Natural killer cell (primary cell): ENCODE measurements around the gene STK32C. TPM values are rescaled to one million over a fixed set of nuclear protein-coding genes. Genes with fewer than 3 reads are reported as not detected.

ENCODE experiments used
- ATAC-seq, 3 donors: fragments of 150-1000 bp in 2 of 3; fragments of 200-7000 bp in 1 of 3; cut with Tn5 transposase; 1 replicate in 1 of 3; 2 replicates in 2 of 3; pipeline ENCODE4 v1.10.0; 2021; ENCODE audit warnings: mild to moderate bottlenecking in 2 of 3, moderate library complexity in 2 of 3
- DNase-seq, 2 donors: peaks; one replicate each; pipeline versions ENCODE4 v3.0.0 to v3.0.0-alpha.2; 2013 to 2021; ENCODE audit warnings: mixed read lengths in 1 of 2
- H3K27ac ChIP-seq: one replicate; pipeline ENCODE4 v1.5.1; 2013; ENCODE audit warnings: mild to moderate bottlenecking, low read length
- H3K27me3 ChIP-seq: one replicate; pipeline ENCODE4 v1.6.1; 2013; ENCODE audit warnings: low read length; ENCODE audit not compliant: control insufficient read depth, insufficient read depth
- H3K36me3 ChIP-seq: one replicate; pipeline ENCODE4 v1.6.1; 2013; ENCODE audit warnings: low read length; ENCODE audit not compliant: control insufficient read depth, insufficient read depth
- H3K4me1 ChIP-seq: one replicate; pipeline ENCODE4 v1.6.1; 2013; ENCODE audit warnings: low read length; ENCODE audit not compliant: control insufficient read depth, insufficient read depth
- H3K4me3 ChIP-seq: one replicate; pipeline ENCODE4 v1.5.1; 2013; ENCODE audit warnings: low read length
- H3K9me3 ChIP-seq: one replicate; pipeline ENCODE4 v1.6.1; 2013; ENCODE audit warnings: low read length; ENCODE audit not compliant: control insufficient read depth, insufficient read depth
- H3K27ac Mint-ChIP-seq, 2 donors: one replicate each; pipeline ENCODE4 v1.8.0; 2022; ENCODE audit warnings: mild to moderate bottlenecking in 2 of 2, mixed read lengths in 2 of 2, moderate library complexity in 1 of 2
- H3K27me3 Mint-ChIP-seq, 2 donors: one replicate each; pipeline ENCODE4 v1.8.0; 2022; ENCODE audit warnings: low read depth in 2 of 2, mixed read lengths in 2 of 2
- H3K36me3 Mint-ChIP-seq: one replicate; pipeline ENCODE4 v1.8.0; 2022; ENCODE audit warnings: mixed read lengths
- H3K4me1 Mint-ChIP-seq, 2 donors: one replicate each; pipeline ENCODE4 v1.8.0; 2022; ENCODE audit warnings: mixed read lengths in 2 of 2
- H3K4me3 Mint-ChIP-seq: one replicate; pipeline ENCODE4 v1.8.0; 2022; ENCODE audit warnings: mild to moderate bottlenecking, moderate library complexity, mixed read lengths
- H3K9me3 Mint-ChIP-seq, 2 donors: one replicate each; pipeline ENCODE4 v1.8.0; 2022; ENCODE audit warnings: mixed read lengths in 2 of 2
- CTCF ChIP-seq: fragments of 200-600 bp; IDR thresholded peaks from one replicate; pipeline ENCODE4 v1.8.0; 2022; ENCODE audit warnings: antibody characterized with exemption
- WGBS: methylation state at CpG from one replicate; pipeline ENCODE4 v1.1.7; 2013; ENCODE audit warnings: missing lambda C conversion rate; ENCODE audit not compliant: insufficient coverage; 5-methylcytosine and 5-hydroxymethylcytosine counted together
- intact Hi-C: fragments of 100-400 bp; cut with micrococcal nuclease; formaldehyde crosslinking; loops from one replicate; pipeline ENCODE4 v1.14.2; 2022
- total RNA-seq, 4 donors: library from RNA; stranded (reverse); fragments of 120-200 nt in 1 of 4; gene quantifications; one replicate each; pipeline versions ENCODE4 v1.2.3 to v1.2.4, GENCODE V29; 2013 to 2022

The STK32C gene
- total RNA-seq, 3 donors from 2014 or later (not counting 1 experiment from before 2014, with no cell fraction given), result 12.7 to 22.1 (median 17.9) TPM

GRCh38 chr10:132198068-132198370 lies 109.7 kb downstream of the STK32C start:
- Histone ChIP-seq H3K27me3 (no peaks in the 10 kb centered on the region), H3K4me3 (no peak overlapping the region), H3K9me3 (no peaks in the 10 kb centered on the region), H3K4me1 (no peaks in the 10 kb centered on the region), H3K36me3 (no peaks in the 10 kb centered on the region), H3K27ac (no peak overlapping the region)
- H3K4me1 Mint-ChIP-seq, result no peaks in the 10 kb centered on the region
- H3K27ac Mint-ChIP-seq, result no peak overlapping the region
- ATAC-seq (no peak), DNase-seq (no peak)
- intact Hi-C loops, result no loop called here
- H3K27me3 Mint-ChIP-seq, result no peaks in the 10 kb centered on the region
- no peak overlapping the region for H3K4me3 Mint-ChIP-seq
- H3K9me3 Mint-ChIP-seq, result no peaks in the 10 kb centered on the region
- 86% methylated on average over 1 of the region's 3 CpGs for WGBS
- H3K36me3 Mint-ChIP-seq, result no peaks in the 10 kb centered on the region
- TF ChIP-seq CTCF, result no peak

- Histone ChIP-seq H3K27ac (no peak overlapping the region), H3K27me3 (no peaks in the 10 kb centered on the region), H3K4me3 (no peak overlapping the region), H3K9me3 (no peaks in the 10 kb centered on the region), H3K4me1 (no peaks in the 10 kb centered on the region), H3K36me3 (no peaks in the 10 kb centered on the region)
- no peak for DNase-seq
- no peak overlapping the region for H3K4me3 Mint-ChIP-seq
- no peaks in the 10 kb centered on the region for H3K4me1 Mint-ChIP-seq
- H3K27me3 Mint-ChIP-seq, result no peaks in the 10 kb centered on the region
- TF ChIP-seq CTCF, result no peak
- H3K27ac Mint-ChIP-seq, result no peak overlapping the region
- 81% methylated on average over 25 of the region's 25 CpGs for WGBS
- no peaks in the 10 kb centered on the region for H3K36me3 Mint-ChIP-seq
- intact Hi-C loops, result no loop called here
- ATAC-seq, result no peak
- no peaks in the 10 kb centered on the region for H3K9me3 Mint-ChIP-seq
These were observed 110.3 kb downstream of the STK32C start for GRCh38 chr10:132197271-132198067.

GRCh38 chr10:132196178-132197113 lies 111.3 kb downstream of the STK32C start:
- 89% methylated on average over 30 of the region's 30 CpGs for WGBS

More at GRCh38 chr10:132196178-132197113, 111.3 kb downstream of the STK32C start:
- ATAC-seq (no peak), DNase-seq (no peak)
- H3K4me3 Mint-ChIP-seq, result no peak overlapping the region
- intact Hi-C loops, result no loop called here
- H3K27ac Mint-ChIP-seq, result no peak overlapping the region
- Histone ChIP-seq H3K27me3 (no peaks in the 10 kb centered on the region), H3K27ac (no peak overlapping the region), H3K9me3 (no peaks in the 10 kb centered on the region), H3K4me1 (no peaks in the 10 kb centered on the region), H3K36me3 (no peaks in the 10 kb centered on the region), H3K4me3 (no peak overlapping the region)
- H3K4me1 Mint-ChIP-seq, result no peaks in the 10 kb centered on the region
- TF ChIP-seq CTCF, result no peak
- no peaks in the 10 kb centered on the region for H3K36me3 Mint-ChIP-seq
- H3K27me3 Mint-ChIP-seq, result no peaks in the 10 kb centered on the region
- no peaks in the 10 kb centered on the region for H3K9me3 Mint-ChIP-seq
